Raji (cell line): ENCODE results near the gene MAGEB3.

ENCODE experiments used
- POLR2A ChIP-seq: IDR thresholded peaks from 2 replicates; pipeline ENCODE4 v1.6.1; 2011; ENCODE audit warnings: low read depth, low read length, control low read depth; ENCODE audit not compliant: insufficient read depth

The MAGEB3 gene

DNA sequence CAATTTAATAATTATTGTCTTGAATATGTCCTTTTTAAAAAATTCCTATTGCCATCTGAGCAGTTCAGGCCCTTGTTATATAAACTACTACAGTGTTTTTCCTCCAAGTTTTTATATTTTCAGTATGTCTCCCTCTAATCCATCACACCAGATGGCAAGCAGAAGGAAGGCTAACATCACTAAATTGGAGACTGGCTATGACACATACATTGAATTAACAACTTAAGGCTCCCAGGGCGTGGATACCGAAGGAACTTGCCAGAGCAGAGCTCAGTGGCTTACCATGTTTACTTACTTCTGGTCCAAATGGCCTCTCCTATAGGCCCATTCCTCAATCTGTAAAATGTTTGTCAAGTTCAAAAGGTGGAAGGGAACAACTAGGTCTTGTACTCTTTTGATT, 29.5 kb downstream of the MAGEB3 start:
- no peak for TF ChIP-seq POLR2A

DNA sequence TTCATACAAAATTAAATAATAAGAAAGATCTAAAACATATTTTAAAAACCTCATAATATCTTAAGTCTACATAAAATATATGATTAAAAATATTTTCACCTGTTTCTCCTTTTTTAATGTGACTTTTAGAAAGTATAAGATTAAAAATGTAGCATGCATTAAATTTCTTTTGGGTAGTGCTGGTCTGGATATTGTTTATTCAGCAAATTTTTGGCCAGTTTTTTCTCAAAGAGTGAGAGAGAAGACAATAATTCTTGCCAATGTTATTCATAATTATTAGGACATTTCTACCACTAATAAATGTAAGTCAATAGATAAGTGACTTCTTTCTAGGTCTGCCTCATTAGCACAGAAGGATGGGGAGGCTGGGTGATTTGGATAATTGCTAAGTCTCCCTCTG, 30.6 kb downstream of the MAGEB3 start:
- no peak for TF ChIP-seq POLR2A

- TF ChIP-seq POLR2A, result no peak
Measured at GRCh38 chrX:30262763-30263162, 32.3 kb downstream of the MAGEB3 start.

DNA sequence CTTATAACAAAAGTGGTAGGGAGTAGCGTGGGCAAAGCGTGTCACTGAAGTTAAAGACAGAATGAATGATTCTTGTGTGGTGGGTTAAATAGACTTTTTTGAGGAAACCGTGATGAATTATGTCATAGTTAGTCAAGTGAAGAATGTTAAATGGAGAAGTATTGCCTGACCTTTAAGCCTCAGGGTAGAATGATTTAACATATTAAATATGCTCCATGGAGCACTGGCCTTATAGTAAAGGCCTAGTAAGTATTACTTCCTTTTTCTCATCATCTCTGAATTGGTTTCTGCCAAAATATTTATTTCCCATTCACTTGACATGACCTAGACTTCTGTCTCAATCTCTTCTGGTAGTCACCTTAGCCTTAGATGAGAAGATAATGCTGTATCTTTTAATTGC, 40.2 kb downstream of the MAGEB3 start:
- no peak for TF ChIP-seq POLR2A

- TF ChIP-seq POLR2A, result no peak
Measured at GRCh38 chrX:30275498-30275897, 45.0 kb downstream of the MAGEB3 start.

GRCh38 chrX:30278365-30278764, 47.9 kb downstream of the MAGEB3 start:
- TF ChIP-seq POLR2A, result no peak

DNA sequence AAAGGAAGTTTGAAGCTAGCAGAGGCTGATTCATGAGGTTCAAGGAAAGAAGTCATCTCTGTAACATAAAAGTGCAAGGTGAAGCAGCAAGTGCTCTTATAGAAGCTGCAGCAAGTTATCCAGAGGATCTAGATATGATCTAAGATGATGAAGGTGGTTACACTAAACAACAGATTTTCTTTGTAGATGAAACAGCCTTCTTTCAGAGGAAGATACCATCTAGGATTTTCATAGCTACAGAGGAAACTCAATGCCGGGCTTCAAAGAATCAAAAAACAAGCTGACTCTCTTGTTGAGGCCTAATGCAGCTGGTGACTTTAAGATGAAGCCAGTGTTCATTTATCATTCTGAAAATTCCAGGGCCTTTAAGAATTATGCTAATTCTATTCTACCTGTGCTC, 50.0 kb downstream of the MAGEB3 start:
- TF ChIP-seq POLR2A, result no peak

GRCh38 chrX:30282527-30282926, 52.1 kb downstream of the MAGEB3 start:
- TF ChIP-seq POLR2A, result no peak

- TF ChIP-seq POLR2A, result no peak
Measured at GRCh38 chrX:30283456-30284200, 53.2 kb downstream of the MAGEB3 start.
